ENCODE measurements around the gene ADCY9.
"Not testable (repeated sequence)": the region's sequence is repeated elsewhere in the genome, so short reads cannot be mapped to it uniquely, and the experiment has no call there.

The ADCY9 gene

DNA sequence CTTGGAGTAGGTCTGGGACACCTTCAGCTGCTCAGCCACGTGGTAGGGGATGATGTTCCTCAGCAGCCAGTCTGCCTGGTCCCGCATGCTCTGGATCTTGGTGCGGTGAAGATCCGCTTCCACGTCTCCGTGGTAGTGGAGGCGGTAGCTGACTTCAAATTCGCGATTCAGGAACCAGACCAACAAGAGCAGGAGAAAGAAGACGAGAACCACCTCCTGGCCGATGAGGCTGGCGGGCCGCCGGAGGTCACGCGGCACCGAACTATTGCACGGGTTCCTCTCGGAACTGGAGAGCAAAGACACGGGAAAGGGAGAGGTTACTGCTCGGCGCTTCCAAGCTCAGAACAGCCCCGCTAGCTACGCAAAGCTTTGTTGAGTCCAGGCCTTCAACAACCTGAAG lies 149.6 kb downstream of the ADCY9 start:
- no peak for DNase-seq

DNA sequence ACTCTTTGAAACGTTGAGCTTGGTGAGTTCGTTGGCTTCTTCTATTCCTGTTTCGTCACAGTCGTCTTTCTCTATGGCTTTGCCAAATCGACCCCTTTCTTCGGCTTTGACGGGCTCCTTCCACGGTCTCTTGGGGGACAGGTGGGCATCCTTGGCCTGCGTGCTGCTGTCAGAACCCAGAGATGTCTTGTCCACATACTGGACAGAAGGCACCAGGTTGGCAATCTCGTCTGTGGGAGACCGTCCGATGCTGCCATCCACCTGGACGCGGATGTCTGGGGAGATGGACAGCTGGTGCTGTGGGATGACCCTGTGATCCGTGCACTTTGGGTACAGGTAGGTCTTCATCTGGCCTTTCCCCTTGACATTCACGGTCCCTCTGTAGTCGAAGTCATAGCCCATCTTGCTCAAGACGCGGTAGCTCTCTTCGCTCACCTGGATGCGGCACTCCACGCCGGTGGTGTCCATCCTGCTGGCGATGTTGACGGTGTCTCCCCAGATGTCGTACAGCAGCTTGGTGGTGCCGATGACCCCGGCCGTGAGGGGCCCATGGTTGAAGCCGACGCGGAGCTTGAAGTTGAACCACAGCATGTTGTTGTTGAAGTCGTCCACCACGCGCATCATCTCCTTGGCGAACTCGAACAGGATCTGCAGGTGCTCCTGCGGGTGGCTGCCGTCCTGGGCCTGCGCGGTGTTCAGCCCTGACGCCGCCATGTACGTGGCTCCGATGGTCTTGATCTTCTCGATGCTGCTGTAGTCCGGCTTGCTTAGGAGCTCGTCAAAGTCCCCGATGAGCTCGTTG lies 150.3 kb downstream of the ADCY9 start:
- DNase-seq, result no peak

DNA sequence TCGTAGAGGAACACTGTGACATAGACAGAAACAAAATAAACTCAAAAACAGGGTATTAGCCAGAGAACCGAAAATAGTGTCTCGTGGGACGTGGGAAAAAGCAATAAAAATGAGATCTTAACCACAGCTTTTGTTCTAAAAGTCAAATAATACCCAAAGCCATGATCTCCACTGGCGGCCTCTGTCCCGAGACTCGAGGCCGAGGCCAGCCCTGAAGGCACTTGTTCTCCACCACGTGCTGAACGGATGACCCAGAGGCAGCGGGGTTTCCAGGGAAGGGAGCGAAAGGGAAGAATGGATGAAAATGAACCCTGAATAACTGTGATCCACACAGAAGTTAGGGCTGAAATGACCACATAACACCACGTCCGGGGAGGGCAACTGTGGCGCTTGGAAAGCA lies 150.9 kb downstream of the ADCY9 start:
- DNase-seq, result no peak

DNA sequence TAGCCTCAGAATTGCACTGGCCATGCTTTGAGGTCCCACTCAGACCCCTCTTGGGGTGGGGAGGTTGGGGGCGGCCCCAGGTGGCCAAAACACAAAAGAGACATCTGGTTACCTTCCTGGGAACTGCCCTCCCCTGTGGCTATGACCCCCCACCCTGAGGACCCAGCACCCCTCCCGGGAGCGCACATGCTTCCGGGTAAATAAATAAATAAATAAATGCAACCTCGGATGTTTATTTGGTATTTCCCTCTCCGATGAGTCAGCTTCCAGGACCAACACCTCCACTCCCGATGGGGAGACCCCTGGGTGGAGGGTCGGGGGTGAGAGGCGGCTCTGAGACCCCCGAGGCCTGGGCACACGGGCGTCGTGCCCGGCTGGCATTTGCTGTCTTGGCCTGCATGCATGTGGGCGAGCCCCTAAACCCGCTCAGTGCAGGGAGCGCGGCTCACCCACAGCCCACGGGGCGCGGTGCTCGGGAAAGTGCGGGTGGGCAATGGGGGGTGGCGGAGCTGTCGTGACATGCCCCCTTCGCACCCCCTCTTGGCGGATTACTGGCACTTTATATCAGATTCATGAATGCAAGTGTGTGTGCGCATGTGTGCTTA lies 151.5 kb downstream of the ADCY9 start:
- DNase-seq, result no peak

DNA sequence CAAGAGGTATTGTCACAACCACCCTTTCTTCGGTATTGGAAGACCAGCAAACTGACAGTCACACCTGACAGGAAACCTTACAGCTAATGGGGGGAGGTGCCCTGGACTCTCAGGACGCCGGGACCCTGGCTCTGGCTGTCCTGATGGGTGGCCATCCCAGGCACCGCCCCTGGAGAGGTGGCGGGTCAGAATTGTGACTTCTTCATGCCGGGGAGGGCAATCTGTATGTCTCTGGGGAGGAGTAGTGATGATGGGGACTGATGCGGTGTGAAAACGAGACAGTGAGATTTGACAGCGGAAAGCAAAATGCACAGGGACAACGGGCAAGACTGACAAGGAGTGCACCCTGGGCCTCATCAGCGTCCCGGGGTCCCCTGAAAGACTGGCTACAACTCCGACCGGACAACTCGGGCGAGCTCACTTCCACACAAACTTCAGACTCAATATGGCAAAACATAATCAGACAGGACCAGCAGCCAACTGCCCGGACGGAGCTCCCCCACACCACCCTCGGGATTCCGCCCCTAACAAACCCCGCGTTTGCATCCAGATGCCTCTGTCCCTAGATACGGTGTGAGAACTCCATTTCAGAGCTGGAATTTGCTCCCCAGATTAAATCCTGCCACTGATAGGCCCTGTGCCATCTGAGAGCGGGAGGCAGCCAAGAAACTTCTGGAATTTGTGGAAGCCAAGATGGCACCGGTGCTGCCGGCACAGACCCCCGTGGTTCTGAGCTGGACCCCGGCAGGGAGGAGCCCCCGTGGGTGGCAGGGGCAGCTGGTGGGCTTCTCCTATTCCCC lies 152.2 kb downstream of the ADCY9 start:
- DNase-seq, result no peak

DNA sequence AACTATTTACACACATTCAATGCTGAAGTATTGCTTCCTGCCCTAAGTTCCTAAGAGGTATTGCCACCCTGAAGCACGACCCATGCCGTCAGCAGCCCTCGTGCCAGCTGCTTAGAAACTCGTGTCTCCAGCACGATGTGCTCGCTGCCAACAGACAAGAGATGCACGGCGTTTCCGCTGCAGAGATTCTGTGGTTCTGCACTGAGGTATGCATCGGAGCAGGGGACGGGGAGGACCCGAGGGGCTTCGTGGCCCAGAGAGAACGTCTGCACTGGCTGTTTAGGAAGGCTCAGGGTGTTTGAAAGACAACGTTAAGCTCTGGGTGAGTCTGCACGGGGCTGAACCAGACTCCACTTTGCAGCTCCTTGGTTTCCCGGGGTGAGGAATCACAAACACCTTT lies 153.0 kb downstream of the ADCY9 start:
- DNase-seq, result no peak

DNA sequence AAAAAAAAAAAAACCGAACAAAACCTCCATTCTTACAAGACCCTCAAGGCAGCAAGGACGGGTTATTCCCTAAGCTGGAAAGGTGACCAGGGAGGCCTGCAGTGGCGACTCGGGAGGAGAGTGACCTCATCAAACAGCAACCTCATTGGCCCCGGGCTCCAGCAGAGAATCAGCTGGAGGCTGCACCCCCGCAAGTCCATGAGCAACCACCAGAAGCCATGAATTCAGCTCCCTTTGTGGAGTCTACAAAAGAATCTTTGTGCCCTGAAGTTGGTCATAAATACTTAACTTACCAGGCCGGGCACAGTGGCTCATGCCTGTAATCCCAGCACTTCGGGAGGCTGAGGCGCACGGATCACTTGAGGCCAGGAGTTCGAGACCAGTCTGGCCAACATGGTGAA lies 154.8 kb downstream of the ADCY9 start:
- DNase-seq, result no peak

DNA sequence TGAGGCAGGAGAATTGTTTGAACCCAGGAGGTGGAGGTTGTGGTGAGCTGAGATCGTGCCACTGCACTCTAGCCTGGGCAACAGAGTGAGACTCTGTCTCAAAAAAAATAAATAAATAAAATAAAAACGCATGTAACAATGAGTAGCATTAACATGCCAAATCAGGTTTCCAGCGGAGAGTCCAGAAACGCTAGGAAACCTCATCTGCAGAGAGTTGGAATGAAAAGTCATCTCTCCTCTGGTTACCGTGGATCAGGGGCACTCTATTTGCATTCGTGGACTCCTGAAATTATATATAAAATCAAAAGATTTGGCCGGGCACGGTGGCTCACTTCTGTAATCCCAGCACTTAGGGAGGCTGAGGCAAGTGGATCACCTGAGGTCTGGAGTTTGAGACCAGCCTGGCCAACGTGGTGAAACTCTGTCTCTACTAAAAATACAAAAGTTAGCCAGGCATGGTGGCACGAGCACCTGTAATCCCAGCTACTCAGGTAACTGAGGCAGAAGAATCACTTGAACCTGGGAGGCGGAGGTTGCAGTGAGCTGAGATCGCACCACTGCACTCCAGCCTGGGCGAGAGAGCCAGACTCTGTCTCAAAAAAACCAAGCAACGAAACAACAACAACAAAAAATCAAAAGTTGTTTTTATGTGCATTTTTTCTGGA lies 156.2 kb downstream of the ADCY9 start:
- not testable (repeated sequence) for DNase-seq

DNA sequence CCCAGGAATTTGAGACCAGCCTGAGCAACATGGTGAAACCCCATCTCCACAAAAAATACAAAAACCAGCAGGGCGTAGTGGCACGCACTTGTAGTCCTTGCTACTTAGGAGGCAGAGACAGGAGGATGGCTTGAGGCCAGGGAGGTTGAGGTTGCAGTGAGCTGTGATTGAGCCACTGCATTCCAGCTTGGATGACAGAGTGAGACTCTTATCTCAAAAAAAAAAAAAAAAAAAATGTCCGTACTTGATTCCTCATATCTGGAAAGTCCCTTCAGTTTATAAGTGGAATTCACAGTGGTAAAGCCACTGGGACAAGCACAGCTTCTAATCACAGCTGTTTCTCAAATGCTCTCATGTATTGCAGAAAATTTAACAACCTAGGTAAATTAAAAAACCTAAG lies 157.1 kb downstream of the ADCY9 start:
- no peak for DNase-seq

DNA sequence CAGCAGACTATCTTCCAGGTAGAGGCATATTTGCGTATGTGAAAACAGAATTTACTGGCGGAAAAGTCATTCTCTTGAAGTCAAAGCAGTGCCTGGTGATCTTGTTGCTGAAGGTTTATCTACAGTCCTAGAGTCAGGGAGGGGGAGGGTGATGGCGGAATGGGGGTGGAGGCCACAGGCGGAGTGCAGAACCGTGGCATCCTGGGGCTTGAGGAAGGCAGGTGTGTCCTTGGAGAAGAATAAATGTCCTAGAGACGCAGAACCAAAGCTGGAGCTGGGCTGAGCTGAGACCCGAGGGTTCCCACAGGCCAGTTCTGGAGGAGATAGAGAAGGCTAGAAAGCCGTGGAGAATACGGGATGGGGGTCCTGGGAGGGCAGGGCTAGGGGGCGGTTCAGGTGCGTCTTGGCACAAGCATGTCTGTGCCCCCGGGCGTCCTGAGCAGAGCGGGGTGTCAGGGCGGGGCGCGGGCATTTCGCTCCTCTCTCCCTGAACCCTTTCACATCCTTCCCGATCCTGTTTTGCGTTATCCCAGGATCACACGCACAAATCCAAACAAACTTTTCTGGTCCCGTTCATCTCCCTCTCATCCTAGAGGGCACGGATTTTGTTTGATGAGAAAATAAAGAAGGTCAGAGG lies 158.8 kb downstream of the ADCY9 start:
- no peak for DNase-seq

DNA sequence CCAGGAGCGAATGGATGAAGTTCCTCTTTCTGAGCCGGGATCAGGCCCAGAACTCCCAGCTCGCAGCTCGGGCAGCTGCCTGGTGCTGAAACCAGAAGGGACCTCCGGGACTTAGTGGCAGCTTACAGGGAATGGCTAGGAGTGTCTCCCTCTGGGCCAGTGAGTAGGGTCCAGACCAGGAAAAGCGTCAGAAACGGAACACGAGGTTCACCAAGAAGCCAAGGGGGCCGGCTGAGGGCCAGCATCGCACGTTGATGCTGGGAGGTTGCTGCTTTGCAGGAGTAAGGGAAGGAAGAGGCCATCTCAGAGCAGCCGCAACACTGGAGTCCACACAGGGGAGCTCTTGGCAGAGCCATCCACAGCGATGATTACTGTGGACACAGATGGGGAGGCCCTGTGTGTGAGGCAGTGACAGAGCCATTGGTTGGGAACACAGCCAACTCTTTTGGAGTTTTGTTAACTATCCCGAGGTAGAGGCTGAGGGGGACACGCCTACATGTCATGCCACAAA lies 161.8 kb downstream of the ADCY9 start:
- peak; percentile 59 for DNase-seq

DNA sequence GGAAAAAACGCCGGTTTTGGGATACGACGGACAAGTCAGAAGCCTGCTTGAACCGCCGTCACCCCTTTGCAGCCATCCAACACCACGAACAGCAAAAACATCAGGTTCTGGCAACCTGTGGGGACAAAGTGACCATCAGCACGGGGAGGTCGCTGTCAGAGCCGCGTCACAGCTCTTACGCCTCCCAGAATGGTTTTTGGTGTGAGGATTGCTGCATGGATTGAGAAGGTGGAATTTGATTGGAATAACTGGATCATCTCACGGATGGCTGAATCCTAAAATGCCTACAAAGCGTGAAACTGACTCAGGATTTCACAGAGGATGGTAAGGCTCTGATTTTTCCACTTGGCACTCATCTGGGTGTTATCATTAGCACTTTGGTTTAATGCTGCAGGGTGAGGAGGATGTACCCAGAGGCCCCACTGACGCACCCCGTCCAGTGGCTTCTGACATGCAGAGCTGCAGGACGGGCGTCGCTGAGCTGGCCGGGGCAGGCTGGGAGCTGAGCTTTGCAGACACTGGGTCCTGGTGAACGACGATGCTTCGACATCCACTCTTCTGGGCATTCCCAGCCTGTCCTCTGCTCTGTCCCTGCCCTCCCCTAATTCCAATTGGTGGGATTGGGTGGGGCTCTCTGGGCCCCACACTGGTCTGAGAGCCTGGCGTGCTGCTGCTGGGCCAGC lies 162.4 kb downstream of the ADCY9 start:
- DNase-seq, result no peak

DNA sequence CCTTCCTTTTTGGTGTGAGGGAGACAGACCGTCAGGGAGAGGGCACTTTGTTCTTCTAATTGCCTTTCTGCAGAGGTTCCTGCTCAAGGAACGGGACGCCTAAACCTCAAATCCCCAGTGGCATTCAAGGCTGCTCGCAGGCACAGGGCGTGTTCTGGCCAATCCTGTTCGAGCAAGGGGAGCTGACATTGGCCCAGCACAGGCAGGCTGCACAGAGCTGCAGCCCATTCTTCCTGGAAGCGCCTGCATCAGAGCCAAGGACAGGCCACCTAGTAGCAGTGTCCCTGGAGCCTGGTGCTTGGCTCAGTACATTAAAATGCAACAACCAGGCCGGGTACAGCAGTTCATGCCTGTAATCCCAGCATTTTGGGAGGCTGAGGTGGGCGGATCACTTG lies 163.5 kb downstream of the ADCY9 start:
- no peak for DNase-seq

DNA sequence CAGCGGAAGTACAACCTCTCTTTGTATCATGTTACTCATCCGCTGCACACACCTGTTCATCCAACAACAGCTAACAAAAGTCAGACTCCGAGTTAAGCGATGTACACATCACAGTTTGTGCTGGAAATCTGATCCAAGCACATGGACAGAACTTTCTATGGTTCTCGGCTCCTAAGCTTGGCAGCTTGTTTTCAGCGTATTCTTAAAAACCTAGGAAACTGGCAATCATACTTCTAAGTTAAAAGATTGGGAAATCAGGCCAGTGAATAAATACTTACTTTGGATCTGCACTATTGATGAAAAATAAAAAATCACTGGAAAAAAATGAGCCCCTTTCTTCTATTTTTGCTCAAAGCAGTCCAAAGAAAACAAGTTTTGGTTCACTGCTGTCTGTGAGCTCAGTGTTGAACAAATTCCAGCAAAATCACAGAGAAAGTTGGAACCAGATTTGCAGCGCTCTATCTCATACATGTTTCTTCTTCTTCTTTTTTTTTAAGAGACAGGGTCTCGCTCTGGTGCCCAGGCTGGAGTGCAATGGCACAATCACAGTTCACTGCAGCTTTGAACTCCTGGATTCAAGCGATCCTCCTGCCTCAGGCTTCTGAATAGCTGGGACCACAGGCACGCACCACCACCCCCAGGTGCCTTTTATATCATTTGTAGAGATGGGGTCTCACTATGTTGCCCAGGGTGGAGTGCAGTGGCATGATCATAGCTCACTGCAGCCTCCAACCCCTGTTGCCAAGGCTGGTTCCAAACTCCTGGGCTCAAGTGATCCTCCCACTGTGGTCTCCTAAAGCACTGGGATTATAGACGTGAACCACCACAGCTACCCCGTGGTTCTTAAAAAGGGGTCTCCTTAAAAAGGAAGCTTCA lies 164.1 kb downstream of the ADCY9 start:
- peak; percentile 68 for DNase-seq

DNA sequence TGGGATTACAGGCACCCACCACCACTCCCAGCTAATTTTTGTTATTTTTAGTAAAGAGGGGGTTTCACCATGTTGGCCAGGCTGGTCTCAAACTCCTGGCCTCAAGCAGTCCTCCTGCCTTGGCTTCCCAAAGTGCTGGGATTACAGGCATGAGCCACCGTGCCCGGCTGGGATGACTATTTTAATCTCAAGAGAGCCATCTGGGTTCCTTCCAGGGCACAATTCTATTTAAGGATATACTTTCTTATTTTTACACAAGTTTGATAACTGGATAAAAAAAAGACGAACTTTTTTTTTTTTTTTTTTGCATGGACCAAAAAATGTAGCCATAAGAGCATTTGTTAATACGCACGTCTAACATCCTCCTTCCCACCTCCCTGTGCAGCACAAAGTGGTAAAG lies 164.9 kb downstream of the ADCY9 start:
- not testable (repeated sequence) for DNase-seq

DNA sequence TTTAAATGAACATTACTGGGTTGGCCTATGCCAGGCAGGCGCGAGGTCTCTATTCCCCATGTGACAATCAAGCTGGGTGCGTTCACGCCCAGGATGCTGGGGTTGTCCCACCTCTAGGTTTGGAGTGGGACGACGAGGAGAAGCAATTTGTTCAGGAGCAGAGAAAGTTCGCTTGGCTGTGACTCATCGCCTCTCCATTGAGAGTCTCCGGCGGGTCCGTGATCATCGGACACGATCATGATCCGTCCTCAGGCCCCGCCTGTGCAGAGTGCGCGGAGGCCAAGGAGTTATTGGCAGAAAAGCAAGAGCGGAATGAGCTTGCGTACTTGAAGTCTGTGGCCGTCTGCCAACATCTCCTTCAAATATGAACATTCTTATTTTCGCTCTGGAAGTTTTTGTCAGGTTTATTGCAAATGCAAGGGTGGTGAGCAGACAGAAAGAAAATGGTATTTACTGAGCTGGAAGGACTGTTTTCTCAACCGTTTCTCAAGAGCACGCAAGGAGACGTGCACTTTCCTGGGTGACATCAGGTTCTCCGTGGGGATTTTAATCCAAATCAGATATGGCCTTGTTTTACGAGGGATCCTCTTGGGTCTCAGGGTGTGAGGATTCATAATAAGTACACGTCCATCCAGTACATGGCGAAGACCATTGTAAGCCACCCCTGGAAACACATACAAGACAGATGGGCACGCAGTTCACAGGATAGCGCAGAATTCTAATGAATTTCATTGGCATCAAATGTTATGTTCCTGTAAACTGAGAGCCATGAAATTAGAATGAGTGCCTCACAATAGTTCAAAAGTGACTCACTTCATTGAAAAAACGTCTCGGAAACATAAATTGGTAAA lies 165.7 kb downstream of the ADCY9 start:
- no peak for DNase-seq

DNA sequence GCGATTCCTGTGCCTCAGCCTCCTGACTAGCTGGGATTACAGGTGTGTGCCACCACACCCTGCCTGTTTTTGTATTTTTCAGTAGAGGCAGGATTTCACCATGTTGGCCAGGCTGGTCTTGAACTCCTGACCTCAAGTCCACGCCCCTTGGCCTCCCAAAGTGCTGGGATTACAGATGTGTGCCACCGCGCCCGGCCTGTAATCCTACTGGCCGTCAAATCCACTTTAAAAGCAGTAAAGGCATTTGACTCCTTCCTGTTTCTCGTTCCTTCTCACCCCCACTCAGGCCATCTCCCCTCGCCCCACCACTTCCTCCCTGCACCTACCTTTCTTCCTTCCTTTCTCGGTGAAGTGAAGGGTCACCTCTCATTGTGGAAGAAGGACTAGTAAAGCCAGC lies 166.3 kb downstream of the ADCY9 start:
- DNase-seq, result no peak

DNA sequence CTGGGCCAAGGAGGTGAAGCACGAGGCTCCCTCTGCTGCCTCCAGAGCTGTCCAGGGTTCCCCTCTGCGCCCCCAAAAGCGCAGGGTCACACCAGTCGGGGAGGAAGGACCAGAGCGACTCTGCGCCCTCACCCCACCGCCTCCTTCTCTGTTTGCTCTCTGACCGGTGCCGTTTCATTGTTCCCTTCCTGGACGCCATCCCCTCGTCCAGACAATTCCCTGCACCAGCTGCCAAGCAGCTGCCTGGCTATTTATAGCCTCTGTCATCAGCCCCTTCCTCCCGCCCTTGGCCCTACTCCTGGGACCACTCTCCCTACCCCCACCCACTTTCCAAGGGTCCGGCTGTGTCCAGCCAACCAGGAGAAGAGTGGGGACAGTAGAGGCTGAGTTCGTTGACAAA lies 167.0 kb downstream of the ADCY9 start:
- DNase-seq, result no peak

DNA sequence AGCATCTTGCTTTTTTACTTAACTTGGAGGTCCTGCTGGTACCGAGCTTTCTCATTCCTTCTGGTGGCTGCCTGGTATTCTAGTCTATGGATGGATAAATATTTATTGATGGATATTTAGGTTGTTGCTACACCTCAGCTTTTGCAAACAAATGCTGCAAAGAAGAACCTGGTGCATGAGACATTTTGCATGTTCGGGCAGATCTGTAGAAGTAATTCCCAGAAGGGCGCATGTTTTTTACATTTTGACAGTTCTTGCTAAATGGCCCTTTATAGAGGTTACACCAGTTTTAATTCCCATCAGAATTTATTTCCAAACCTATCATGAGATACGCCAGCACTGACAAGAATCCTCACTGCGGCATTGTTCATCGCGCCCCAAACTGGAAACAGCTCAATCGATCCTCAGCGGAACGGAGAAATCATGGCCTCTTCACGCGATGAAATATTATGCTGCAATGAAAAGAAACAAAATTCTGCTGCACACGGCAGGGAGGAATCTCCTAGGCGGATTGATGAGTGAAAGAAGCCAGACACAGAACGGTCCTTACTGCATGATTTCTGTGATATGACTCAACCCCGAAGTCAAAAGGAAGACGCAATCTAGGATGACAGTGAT lies 167.8 kb downstream of the ADCY9 start:
- DNase-seq, result no peak

Measured in NCI-H345 (cell line).